Mesenchymal stem cell (in vitro differentiated cells and primary cell): ENCODE measurements around the gene HLA-DPA1.
A peak's percentile ranks its signal among the peaks of the same experiment; 100 is the strongest.

Source experiments
- DNase-seq: peaks from one replicate; pipeline ENCODE4 v3.0.0-alpha.2; 2013
- H2AFZ ChIP-seq: one replicate; pipeline ENCODE4 v1.6.1; 2013; ENCODE audit warnings: low read depth, mild to moderate bottlenecking, control low read depth, inconsistent platforms, low read length, moderate library complexity
- H2AK5ac ChIP-seq: 2 replicates; pipeline ENCODE4 v1.6.1; 2013; ENCODE audit warnings: low read length, moderate library complexity, mild to moderate bottlenecking, inconsistent platforms; ENCODE audit not compliant: severe bottlenecking
- H2BK120ac ChIP-seq: one replicate; pipeline ENCODE4 v1.6.1; 2013; ENCODE audit warnings: low read depth, mild to moderate bottlenecking, inconsistent platforms, low read length, moderate library complexity
- H2BK12ac ChIP-seq, 2 experiments: one replicate each; pipeline ENCODE4 v1.6.1; 2013; ENCODE audit warnings: inconsistent platforms in 2 of 2, low read length in 2 of 2, mild to moderate bottlenecking in 2 of 2, moderate library complexity in 2 of 2, control low read depth in 1 of 2
- H2BK15ac ChIP-seq: one replicate; pipeline ENCODE4 v1.6.1; 2013; ENCODE audit warnings: mild to moderate bottlenecking, low read depth, inconsistent platforms; ENCODE audit not compliant: poor library complexity, severe bottlenecking
- H2BK5ac ChIP-seq: 2 replicates; pipeline ENCODE4 v1.6.1; 2013; ENCODE audit warnings: low read depth, mild to moderate bottlenecking, low read length, control low read depth, inconsistent platforms; ENCODE audit not compliant: poor library complexity, severe bottlenecking
- H3K14ac ChIP-seq, 2 experiments: one replicate each; pipeline ENCODE4 v1.6.1; 2013; ENCODE audit warnings: inconsistent platforms in 2 of 2, low read length in 2 of 2, control low read depth in 1 of 2, mild to moderate bottlenecking in 1 of 2, moderate library complexity in 1 of 2
- H3K18ac ChIP-seq, 2 experiments: one replicate each; pipeline ENCODE4 v1.6.1; 2013; ENCODE audit warnings: inconsistent platforms in 2 of 2, low read length in 2 of 2, control low read depth in 1 of 2, low read depth in 1 of 2, mild to moderate bottlenecking in 1 of 2
- H3K23ac ChIP-seq, 2 experiments: one replicate each; pipeline ENCODE4 v1.6.1; 2013; ENCODE audit warnings: inconsistent platforms in 2 of 2, low read length in 2 of 2, mild to moderate bottlenecking in 2 of 2, moderate library complexity in 2 of 2, control low read depth in 1 of 2
- H3K27ac ChIP-seq: 2 replicates; pipeline ENCODE4 v1.5.1; 2013; ENCODE audit warnings: mild to moderate bottlenecking, moderate library complexity, low read length, control low read depth, inconsistent platforms; ENCODE audit not compliant: poor library complexity, severe bottlenecking
- H3K27me3 ChIP-seq, 2 experiments: 2 replicates each; pipeline versions ENCODE4 v1.6.1 to v1.7.0; 2013; ENCODE audit warnings: low read length in 2 of 2, mild to moderate bottlenecking in 2 of 2, moderate library complexity in 2 of 2, control low read depth in 1 of 2, inconsistent platforms in 1 of 2; ENCODE audit not compliant: control insufficient read depth in 1 of 2, insufficient read depth in 1 of 2
- H3K36me3 ChIP-seq, 2 experiments: 2 replicates each; pipeline versions ENCODE4 v1.6.1 to v1.7.0; 2013; ENCODE audit warnings: low read length in 2 of 2, control low read depth in 1 of 2, inconsistent platforms in 1 of 2, low read depth in 1 of 2, mild to moderate bottlenecking in 1 of 2; ENCODE audit not compliant: insufficient read depth in 2 of 2, control insufficient read depth in 1 of 2
- H3K4ac ChIP-seq, 2 experiments: one replicate each; pipeline ENCODE4 v1.6.1; 2013; ENCODE audit warnings: inconsistent platforms in 2 of 2, low read length in 2 of 2, mild to moderate bottlenecking in 2 of 2, moderate library complexity in 2 of 2, control low read depth in 1 of 2, low read depth in 1 of 2
- H3K4me1 ChIP-seq: 2 replicates; pipeline ENCODE4 v1.6.1; 2013; ENCODE audit warnings: low read depth, low read length, control low read depth; ENCODE audit not compliant: control insufficient read depth, insufficient read depth
- H3K4me2 ChIP-seq: 2 replicates; pipeline ENCODE4 v1.6.1; 2013; ENCODE audit warnings: low read length, mild to moderate bottlenecking, inconsistent platforms; ENCODE audit not compliant: poor library complexity, severe bottlenecking
- H3K4me3 ChIP-seq, 2 experiments: 2 replicates each; pipeline versions ENCODE4 v1.5.1 to v1.7.0; 2013; ENCODE audit warnings: low read length in 2 of 2, mild to moderate bottlenecking in 2 of 2, control low read depth in 1 of 2, low read depth in 1 of 2; ENCODE audit not compliant: insufficient read depth in 1 of 2
- H3K79me1 ChIP-seq: replicated peaks from 2 replicates; pipeline ENCODE4 v1.6.1; 2013; ENCODE audit warnings: mild to moderate bottlenecking, control low read depth, low read length, inconsistent platforms; ENCODE audit not compliant: poor library complexity, severe bottlenecking
- H3K9ac ChIP-seq: 2 replicates; pipeline ENCODE4 v1.7.0; 2013; ENCODE audit warnings: mild to moderate bottlenecking, low read length, moderate library complexity
- H3K9me3 ChIP-seq: 2 replicates; pipeline ENCODE4 v1.7.0; 2013; ENCODE audit warnings: mild to moderate bottlenecking, low read length; ENCODE audit not compliant: control insufficient read depth
- H4K8ac ChIP-seq: one replicate; pipeline ENCODE4 v1.6.1; 2013; ENCODE audit warnings: inconsistent platforms, mild to moderate bottlenecking, low read length, moderate library complexity
- H4K91ac ChIP-seq: one replicate; pipeline ENCODE4 v1.6.1; 2013; ENCODE audit warnings: mild to moderate bottlenecking, low read length, inconsistent platforms
- WGBS: methylation state at CpG from one replicate; pipeline ENCODE4 v1.1.7; 2013; ENCODE audit warnings: mixed read lengths; 5-methylcytosine and 5-hydroxymethylcytosine counted together

HLA-DPA1 gene

GRCh38 chr6:33017694-33018353, 55.6 kb downstream of the HLA-DPA1 start:
- H2AFZ ChIP-seq, result no peak overlapping the region
- no peak overlapping the region for H3K4ac ChIP-seq
- peak overlapping the region; percentile 59 for H2BK120ac ChIP-seq
- H3K27ac ChIP-seq, result no peak overlapping the region
- H2BK12ac ChIP-seq, result no peak overlapping the region
- no peaks in the 10 kb centered on the region for H3K36me3 ChIP-seq
- H3K4me3 ChIP-seq, result no peak overlapping the region
- H4K8ac ChIP-seq, result no peak overlapping the region
- no peak overlapping the region for H2BK5ac ChIP-seq
- peaks cover 16 to 75% of the 10 kb centered on the region in 2 experiments for H3K27me3 ChIP-seq
- H3K9me3 ChIP-seq, result no peaks in the 10 kb centered on the region
- no peak overlapping the region for H3K23ac ChIP-seq
- no peak overlapping the region for H3K4me2 ChIP-seq
- H2BK15ac ChIP-seq, result no peak overlapping the region
- DNase-seq, result no peak
- WGBS, result 64% methylated on average over 3 of the region's 3 CpGs
- H3K4me1 ChIP-seq, result no peaks in the 10 kb centered on the region
- H3K9ac ChIP-seq, result no peak overlapping the region
- no peak overlapping the region for H3K18ac ChIP-seq
- H2AK5ac ChIP-seq, result no peak overlapping the region
- H3K14ac ChIP-seq, result no peak overlapping the region
- no peak overlapping the region for H4K91ac ChIP-seq
- no peaks in the 10 kb centered on the region for H3K79me1 ChIP-seq

DNA sequence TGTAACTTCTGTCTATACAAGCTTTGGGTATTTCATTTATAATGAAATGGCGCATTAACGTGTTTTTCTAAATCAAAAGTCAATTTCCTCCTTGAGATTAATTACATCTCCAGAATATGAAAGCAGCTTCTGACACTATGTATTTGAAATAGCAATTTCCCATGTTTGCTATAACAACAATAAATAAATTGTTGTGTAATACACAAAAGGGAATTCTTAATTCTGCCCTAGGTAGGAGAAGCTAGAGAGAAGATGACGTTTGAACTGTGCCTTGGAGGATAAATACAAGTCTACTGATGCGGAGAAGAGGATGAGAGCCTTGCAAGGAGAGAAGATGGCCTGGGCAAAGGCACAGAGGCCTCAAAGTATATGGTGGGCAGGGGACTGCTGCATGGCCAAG, 56.4 kb downstream of the HLA-DPA1 start:
- Histone ChIP-seq H3K18ac (no peak overlapping the region), H4K91ac (no peak overlapping the region), H3K4me1 (no peaks in the 10 kb centered on the region), H3K9ac (no peak overlapping the region), H2BK12ac (no peak overlapping the region), H2AK5ac (no peak overlapping the region), H2BK15ac (no peak overlapping the region), H3K9me3 (no peaks in the 10 kb centered on the region), H3K14ac (no peak overlapping the region), H2BK120ac (no peak overlapping the region), H4K8ac (no peak overlapping the region), H3K4ac (no peak overlapping the region), H2AFZ (peak overlapping the region; percentile 23), H3K79me1 (no peaks in the 10 kb centered on the region), H2BK5ac (no peak overlapping the region), H3K23ac (peak overlapping the region in 1 of 2 experiments; percentile 77), H3K27ac (no peak overlapping the region), H3K4me3 (no peak overlapping the region), H3K36me3 (no peaks in the 10 kb centered on the region), H3K4me2 (no peak overlapping the region), H3K27me3 (peaks cover 21 to 70% of the 10 kb centered on the region in 2 experiments)
- DNase-seq, result no peak
- 86% methylated on average over 4 of the region's 4 CpGs for WGBS

DNA sequence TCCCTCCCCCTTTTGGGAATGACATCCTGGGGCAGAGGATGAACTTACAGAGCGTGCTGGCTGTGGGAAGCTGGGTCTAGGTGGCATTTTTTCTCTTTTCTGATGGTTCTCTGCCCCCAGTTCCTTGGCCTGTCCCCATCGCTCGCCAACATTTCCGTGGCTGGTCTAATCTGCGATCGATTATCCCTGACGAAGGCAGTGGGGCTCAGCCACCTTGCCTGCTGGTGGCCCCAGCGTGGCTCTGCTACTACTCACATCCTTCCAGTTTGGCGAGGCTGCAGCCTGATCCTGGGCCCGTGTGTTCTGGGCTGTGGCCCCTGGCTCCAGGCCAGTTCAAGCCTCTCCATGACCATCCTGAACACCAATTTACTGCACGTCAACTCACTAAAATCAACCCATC, 57.7 kb downstream of the HLA-DPA1 start:
- Histone ChIP-seq H3K9me3 (no peaks in the 10 kb centered on the region), H3K79me1 (no peaks in the 10 kb centered on the region), H3K18ac (no peak overlapping the region), H3K4me1 (no peaks in the 10 kb centered on the region), H3K23ac (no peak overlapping the region), H3K27ac (no peak overlapping the region), H2BK5ac (no peak overlapping the region), H3K4me2 (no peak overlapping the region), H3K27me3 (peaks cover 26 to 62% of the 10 kb centered on the region in 2 experiments), H3K14ac (no peak overlapping the region), H2AFZ (no peak overlapping the region), H3K9ac (no peak overlapping the region), H3K4ac (no peak overlapping the region), H4K8ac (peak overlapping the region; percentile 12), H3K4me3 (no peak overlapping the region), H2AK5ac (no peak overlapping the region), H2BK15ac (no peak overlapping the region), H4K91ac (no peak overlapping the region), H2BK12ac (peak overlapping the region in 1 of 2 experiments; percentile 86), H2BK120ac (no peak overlapping the region), H3K36me3 (no peaks in the 10 kb centered on the region)
- DNase-seq, result no peak
- WGBS, result 73% methylated on average over 11 of the region's 11 CpGs

DNA sequence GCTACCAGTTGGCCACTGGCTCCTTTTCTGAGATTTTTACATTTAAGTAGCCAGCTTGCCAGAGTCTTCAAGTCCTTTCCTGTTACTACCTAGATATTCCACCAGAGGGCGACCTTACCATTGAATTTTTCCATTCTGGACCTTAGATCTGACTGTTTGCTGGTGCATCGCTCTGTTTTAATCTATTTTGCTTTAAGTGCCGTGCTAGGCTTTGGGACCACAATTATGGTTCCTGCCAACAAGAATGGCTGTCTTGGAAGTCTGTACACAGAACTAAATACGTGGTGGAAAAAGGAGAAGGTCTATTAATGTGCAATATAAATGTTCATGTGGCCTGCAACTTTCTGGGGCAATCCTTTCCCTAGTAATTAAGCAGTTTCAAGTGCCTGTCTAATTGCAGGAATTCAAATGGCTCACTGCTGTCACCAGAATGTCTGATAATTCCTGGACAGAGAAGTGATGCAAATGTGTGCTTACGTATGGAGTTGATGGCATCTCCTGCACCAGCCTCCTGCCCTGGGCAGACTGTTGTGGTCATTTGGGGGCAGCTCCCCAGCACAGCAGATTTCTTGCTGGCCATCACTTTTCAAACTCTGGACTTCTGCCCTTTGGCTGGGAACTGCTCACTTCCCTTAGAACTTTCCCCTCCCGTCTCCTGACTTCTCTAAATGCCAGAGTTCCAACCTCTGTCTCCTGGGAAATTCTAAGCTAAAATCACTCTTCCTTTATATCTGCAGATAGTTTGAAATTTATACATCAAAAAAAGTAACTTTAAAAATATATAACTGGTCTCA, 58.4 kb downstream of the HLA-DPA1 start:
- Histone ChIP-seq H3K9me3 (no peaks in the 10 kb centered on the region), H4K8ac (no peak overlapping the region), H3K27ac (no peak overlapping the region), H3K14ac (no peak overlapping the region), H3K79me1 (no peaks in the 10 kb centered on the region), H3K27me3 (peaks cover 26 to 62% of the 10 kb centered on the region in 2 experiments), H2BK15ac (no peak overlapping the region), H2BK120ac (no peak overlapping the region), H3K4me3 (no peak overlapping the region), H2AFZ (no peak overlapping the region), H3K4ac (no peak overlapping the region), H4K91ac (no peak overlapping the region), H3K9ac (peak overlapping the region; percentile 20), H3K23ac (no peak overlapping the region), H2BK12ac (no peak overlapping the region), H3K18ac (no peak overlapping the region), H3K4me1 (no peaks in the 10 kb centered on the region), H2BK5ac (no peak overlapping the region), H3K36me3 (no peaks in the 10 kb centered on the region), H2AK5ac (no peak overlapping the region), H3K4me2 (no peak overlapping the region)
- WGBS, result 18% methylated on average over 6 of the region's 6 CpGs
- DNase-seq, result peak; percentile 85
